Keratinocyte (primary cell): ENCODE results near the gene CPHXL. TPM values are rescaled to one million over a fixed set of nuclear protein-coding genes. Genes with fewer than 3 reads are reported as not detected.

ENCODE experiments used
- DNase-seq: peaks from one replicate; pipeline ENCODE4 v3.0.0-alpha.2; 2011; ENCODE audit warnings: low read depth, missing footprints, low spot score
- FAIRE-seq: peaks from 2 replicates; lab custom pipeline; 2011; peaks lifted over from hg19 to GRCh38; lab: Jason Lieb, UNC
- H2AFZ ChIP-seq: 2 replicates; pipeline ENCODE4 v1.6.0; 2012; ENCODE audit warnings: low read length, control low read depth, inconsistent platforms; ENCODE audit not compliant: control insufficient read depth
- H3K27ac ChIP-seq: 2 replicates; pipeline ENCODE4 v1.5.1; 2011; ENCODE audit warnings: low read length; ENCODE audit not compliant: control insufficient read depth, insufficient read depth
- H3K27me3 ChIP-seq: 3 replicates; pipeline ENCODE4 v1.6.0; 2011; ENCODE audit warnings: low read length; ENCODE audit not compliant: control insufficient read depth, insufficient read depth; ENCODE audit errors: extremely low read depth
- H3K36me3 ChIP-seq, 2 experiments: 2 replicates in 1 of 2; 3 replicates in 1 of 2; pipeline ENCODE4 v1.5.1; 2011; ENCODE audit warnings: low read length in 2 of 2, mild to moderate bottlenecking in 1 of 2; ENCODE audit not compliant: control insufficient read depth in 2 of 2, insufficient read depth in 2 of 2; ENCODE audit errors: extremely low read depth in 1 of 2
- H3K4me1 ChIP-seq: 3 replicates; pipeline ENCODE4 v1.5.1; 2011; ENCODE audit warnings: low read length; ENCODE audit not compliant: control insufficient read depth, insufficient read depth; ENCODE audit errors: extremely low read depth
- H3K4me2 ChIP-seq: 3 replicates; pipeline ENCODE4 v1.6.0; 2011; ENCODE audit warnings: low read depth, low read length; ENCODE audit not compliant: control insufficient read depth, insufficient read depth; ENCODE audit errors: extremely low read depth
- H3K4me3 ChIP-seq, 3 experiments: fragments of 200-600 bp in 1 of 3; sonication (generic) in 1 of 3; 2 replicates in 2 of 3; 3 replicates in 1 of 3; pipeline ENCODE4 v1.5.1; 2011 to 2016; ENCODE audit warnings: low read length in 3 of 3, mild to moderate bottlenecking in 3 of 3, control low read depth in 2 of 3, inconsistent platforms in 1 of 3, low read depth in 1 of 3, mixed read lengths in 1 of 3, mixed run types in 1 of 3, moderate library complexity in 1 of 3; ENCODE audit not compliant: control insufficient read depth in 2 of 3, insufficient read depth in 2 of 3; ENCODE audit errors: extremely low read depth in 1 of 3
- H3K79me2 ChIP-seq: 2 replicates; pipeline ENCODE4 v1.6.0; 2012; ENCODE audit warnings: low read length; ENCODE audit not compliant: control insufficient read depth, insufficient read depth
- H3K9ac ChIP-seq: 3 replicates; pipeline ENCODE4 v1.6.0; 2011; ENCODE audit warnings: low read length; ENCODE audit not compliant: control insufficient read depth, insufficient read depth; ENCODE audit errors: extremely low read depth
- H3K9me1 ChIP-seq: 3 replicates; pipeline ENCODE4 v1.6.0; 2011; ENCODE audit warnings: low read length; ENCODE audit not compliant: control insufficient read depth, insufficient read depth; ENCODE audit errors: extremely low read depth
- H3K9me3 ChIP-seq: 2 replicates; pipeline ENCODE4 v1.5.1; 2012; ENCODE audit warnings: low read depth, low read length; ENCODE audit not compliant: control insufficient read depth
- H4K20me1 ChIP-seq: 3 replicates; pipeline ENCODE4 v1.6.0; 2011; ENCODE audit warnings: low read length; ENCODE audit not compliant: control insufficient read depth, insufficient read depth; ENCODE audit errors: extremely low read depth
- EZH2 ChIP-seq: IDR thresholded peaks from one replicate; pipeline ENCODE4 v1.6.1; 2012; ENCODE audit warnings: inconsistent platforms, mild to moderate bottlenecking, low read length, moderate library complexity
- dilution Hi-C: fragments of 300-500 bp; cut with MboI; formaldehyde crosslinking; loops from one replicate; pipeline ENCODE4 v1.7.0; 2020; ENCODE audit warnings: low sequenced_read_pairs; ENCODE audit not compliant: extremely low pct_ligation_motif_present
- polyA plus RNA-seq, 5 experiments: library from polyadenylated mRNA; depleted of rRNA in 3 of 5; stranded (reverse) in 3 of 5; stranded (forward) in 1 of 5; unstranded in 1 of 5; fragments of >200 nt; gene quantifications; 1 replicate in 1 of 5; 2 replicates in 3 of 5; 3 replicates in 1 of 5; pipeline versions ENCODE4 v1.2.1 to v1.2.3, GENCODE V29; 2011 to 2012; ENCODE audit warnings: missing spikeins in 2 of 5, low read depth in 1 of 5, low replicate concordance in 1 of 5
- TF ChIP-seq, protein P1 (sequence below), 3 experiments: IDR thresholded peaks in 1 of 3; conservative IDR thresholded peaks in 1 of 3; optimal IDR thresholded peaks in 1 of 3; 2 replicates in 2 of 3; 3 replicates in 1 of 3; pipeline versions ENCODE3 to v1.5.1; 2011; ENCODE audit warnings: low read length in 3 of 3, mild to moderate bottlenecking in 3 of 3, moderate library complexity in 2 of 3, control low read depth in 1 of 3, inconsistent platforms in 1 of 3; ENCODE audit not compliant: insufficient read depth in 2 of 3; ENCODE audit errors: extremely low read depth in 1 of 3

CPHXL gene
- polyA plus RNA-seq, 1 donor (not counting 4 experiments of a cell fraction or from before 2014, with no cell fraction given), result not detected

DNA sequence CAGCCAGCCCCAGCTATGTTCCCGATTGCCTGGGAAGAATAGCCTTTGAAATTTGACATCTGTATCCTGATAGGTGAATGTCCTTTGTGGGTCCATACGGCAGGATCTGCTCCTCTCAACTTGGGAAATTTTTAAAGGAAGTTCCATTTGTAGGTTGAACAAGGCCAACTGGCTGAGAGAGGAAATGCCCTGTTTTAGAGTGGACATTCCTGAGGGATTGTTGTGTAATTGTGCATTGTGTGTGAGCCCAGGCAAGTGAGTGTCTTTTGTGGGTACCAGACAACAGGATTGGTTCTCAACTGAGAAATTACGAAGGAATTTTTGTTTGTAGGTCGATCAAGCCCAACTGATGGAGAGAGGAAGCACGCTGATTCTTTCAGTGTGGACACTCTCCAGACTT is 46.9 kb downstream of the CPHXL start:
- H2AFZ ChIP-seq, result no peak overlapping the region
- dilution Hi-C loops, result no loop called here
- H3K79me2 ChIP-seq, result no peaks in the 10 kb centered on the region
- no peaks in the 10 kb centered on the region for H3K9me1 ChIP-seq
- no peak overlapping the region for H3K27ac ChIP-seq
- no peak overlapping the region for H3K9ac ChIP-seq
- no peaks in the 10 kb centered on the region for H3K36me3 ChIP-seq
- H3K9me3 ChIP-seq, result peaks cover 1% of the 10 kb centered on the region
- TF ChIP-seq EZH2, result no peak
- TF ChIP-seq, protein P1, sequence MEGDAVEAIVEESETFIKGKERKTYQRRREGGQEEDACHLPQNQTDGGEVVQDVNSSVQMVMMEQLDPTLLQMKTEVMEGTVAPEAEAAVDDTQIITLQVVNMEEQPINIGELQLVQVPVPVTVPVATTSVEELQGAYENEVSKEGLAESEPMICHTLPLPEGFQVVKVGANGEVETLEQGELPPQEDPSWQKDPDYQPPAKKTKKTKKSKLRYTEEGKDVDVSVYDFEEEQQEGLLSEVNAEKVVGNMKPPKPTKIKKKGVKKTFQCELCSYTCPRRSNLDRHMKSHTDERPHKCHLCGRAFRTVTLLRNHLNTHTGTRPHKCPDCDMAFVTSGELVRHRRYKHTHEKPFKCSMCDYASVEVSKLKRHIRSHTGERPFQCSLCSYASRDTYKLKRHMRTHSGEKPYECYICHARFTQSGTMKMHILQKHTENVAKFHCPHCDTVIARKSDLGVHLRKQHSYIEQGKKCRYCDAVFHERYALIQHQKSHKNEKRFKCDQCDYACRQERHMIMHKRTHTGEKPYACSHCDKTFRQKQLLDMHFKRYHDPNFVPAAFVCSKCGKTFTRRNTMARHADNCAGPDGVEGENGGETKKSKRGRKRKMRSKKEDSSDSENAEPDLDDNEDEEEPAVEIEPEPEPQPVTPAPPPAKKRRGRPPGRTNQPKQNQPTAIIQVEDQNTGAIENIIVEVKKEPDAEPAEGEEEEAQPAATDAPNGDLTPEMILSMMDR (optimal IDR thresholded peaks at IDR 0.05 in 1 of 3, IDR thresholded peaks at IDR 0.05 in 1 of 3, conservative IDR thresholded peaks at IDR 0.05 in 1 of 3; ENCODE audit: extremely low read depth in 1 of 3, insufficient read depth in 2 of 3, low read length in 3 of 3), result no peak
- H3K4me2 ChIP-seq, result no peak overlapping the region
- no peaks in the 10 kb centered on the region for H3K4me1 ChIP-seq
- no peak for DNase-seq
- no peaks in the 10 kb centered on the region for H3K27me3 ChIP-seq
- no peaks in the 10 kb centered on the region for H4K20me1 ChIP-seq
- H3K4me3 ChIP-seq, result no peak overlapping the region
- FAIRE-seq, result no peak

DNA sequence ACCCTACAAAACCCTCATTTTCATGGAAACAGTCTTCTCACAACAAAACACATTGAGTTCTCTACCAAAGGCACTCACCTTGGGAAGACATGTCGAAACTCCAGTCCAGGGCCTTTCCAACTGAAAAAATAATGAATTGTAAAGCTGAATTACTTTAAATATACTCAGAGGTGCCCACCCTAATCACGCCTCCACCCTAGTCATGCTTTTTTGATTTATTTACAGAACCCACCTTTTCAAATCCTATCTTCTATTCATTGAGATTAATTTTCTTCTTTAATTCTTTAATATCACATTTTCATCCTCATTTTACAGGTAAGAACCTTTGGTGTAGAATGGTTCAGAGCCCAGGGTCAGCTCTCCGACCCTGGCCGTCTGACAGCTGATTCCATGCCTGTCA is 49.4 kb downstream of the CPHXL start, which contains the start of gene CPHXL2:
Gene CPHXL2 (minus strand): TSS at position 101 of the 400 bp plus-strand sequence. CDS start 10 bp downstream, at position 91.
- dilution Hi-C loops, result no loop called here
- H3K79me2 ChIP-seq, result no peaks in the 10 kb centered on the region
- no peak within 1 kb of the TSS for H3K4me2 ChIP-seq
- DNase-seq, result no peak
- FAIRE-seq, result no peak
- no peak within 1 kb of the TSS for H3K9ac ChIP-seq
- H2AFZ ChIP-seq, result no peak within 1 kb of the TSS
- no peaks in the 10 kb centered on the region for H3K27me3 ChIP-seq
- H3K27ac ChIP-seq, result no peak within 1 kb of the TSS
- no peaks in the 10 kb centered on the region for H3K9me3 ChIP-seq
- no peak within 1 kb of the TSS for H3K4me3 ChIP-seq
- no peaks in the 10 kb centered on the region for H3K9me1 ChIP-seq
- no peaks in the 10 kb centered on the region for H3K36me3 ChIP-seq
- H3K4me1 ChIP-seq, result no peaks in the 10 kb centered on the region
- H4K20me1 ChIP-seq, result no peaks in the 10 kb centered on the region
- TF ChIP-seq, protein P1 (optimal IDR thresholded peaks at IDR 0.05 in 1 of 3, IDR thresholded peaks at IDR 0.05 in 1 of 3, conservative IDR thresholded peaks at IDR 0.05 in 1 of 3; ENCODE audit: extremely low read depth in 1 of 3, insufficient read depth in 2 of 3, low read length in 3 of 3), result no peak
- TF ChIP-seq EZH2, result no peak
